Measurements from ENCODE around the gene LSM2.
A peak's percentile ranks its signal among the peaks of the same experiment; 100 is the strongest.
"Not testable (repeated sequence)": the region's sequence is repeated elsewhere in the genome, so short reads cannot be mapped to it uniquely, and the experiment has no call there.

The LSM2 gene

DNA sequence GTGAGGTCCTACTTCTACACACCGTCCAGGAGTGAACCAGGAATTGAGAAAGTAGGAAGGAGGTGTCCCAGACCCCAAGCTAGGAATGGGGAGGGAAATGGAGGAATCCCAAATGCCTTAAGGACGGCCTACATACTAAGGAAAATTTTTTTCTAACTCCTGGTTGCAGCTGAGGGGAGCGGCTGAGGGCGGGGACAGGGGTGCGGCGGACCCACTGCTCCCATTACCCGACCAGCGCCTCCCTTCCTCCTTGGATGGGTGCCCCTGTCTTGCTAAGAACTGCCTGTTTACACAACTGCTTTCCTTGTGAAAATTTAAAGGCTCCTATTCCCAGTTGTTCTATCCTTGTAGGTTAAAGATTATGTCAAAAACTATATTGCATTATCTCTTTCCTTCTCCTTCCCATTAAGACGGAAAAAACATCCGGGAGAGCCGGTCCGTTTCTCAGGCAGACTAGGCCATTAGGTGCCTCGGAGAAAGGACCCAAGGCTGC, 20.1 kb upstream of the LSM2 start:
- DNase-seq, result peak; percentile 89

DNA sequence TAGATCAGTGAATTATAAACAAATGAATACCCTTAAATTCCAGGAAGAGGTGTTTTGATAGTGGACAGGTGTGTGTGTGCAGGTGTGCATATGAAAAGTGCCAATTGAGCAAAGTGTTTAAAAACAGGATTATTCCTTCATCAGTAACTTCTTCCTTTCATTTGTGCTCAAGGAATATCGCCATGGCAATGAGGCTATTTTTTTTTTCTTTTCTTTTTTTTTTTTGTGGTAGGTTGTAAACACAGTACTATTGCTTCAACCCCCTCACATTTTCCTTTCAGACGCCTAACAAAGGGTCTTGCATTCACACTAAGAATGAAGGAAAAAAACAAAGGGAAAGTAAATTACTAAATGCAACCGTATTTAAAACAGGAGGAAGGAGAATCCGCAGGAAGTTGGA, 18.8 kb upstream of the LSM2 start:
- no peak for DNase-seq

DNA sequence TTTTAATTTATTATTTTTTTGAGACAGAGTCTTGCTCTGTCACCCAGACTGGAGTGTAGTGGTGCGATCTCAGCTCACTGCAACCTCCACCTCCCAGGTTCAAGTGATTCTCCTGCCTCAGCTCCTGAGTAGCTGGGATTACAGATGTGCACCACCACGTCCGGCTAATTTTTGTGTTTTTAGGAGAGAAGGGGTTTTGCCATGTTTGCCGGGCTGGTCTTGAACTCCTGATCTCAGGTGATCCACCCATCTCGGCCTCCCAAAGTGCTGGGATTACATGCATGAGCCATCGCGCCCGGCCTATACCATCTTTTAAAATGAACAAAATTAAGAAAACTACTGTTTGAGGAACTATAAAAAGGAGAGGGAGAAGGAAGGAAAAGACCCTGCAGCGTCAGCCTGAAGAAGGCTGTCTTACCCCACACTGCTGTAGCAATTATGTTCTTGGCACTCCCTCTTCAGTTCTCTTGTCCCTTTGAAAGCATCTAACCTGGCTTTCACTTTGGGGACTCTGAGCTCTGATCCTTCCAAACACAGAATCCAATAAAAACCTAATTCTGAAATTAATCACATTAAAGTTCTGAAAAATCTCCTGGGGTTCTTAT, 16.9 kb upstream of the LSM2 start:
- peak; percentile 48 for DNase-seq

- DNase-seq, result peak; percentile 95
Observed at GRCh38 chr6:31822036-31822821, 15.5 kb upstream of the LSM2 start.

DNA sequence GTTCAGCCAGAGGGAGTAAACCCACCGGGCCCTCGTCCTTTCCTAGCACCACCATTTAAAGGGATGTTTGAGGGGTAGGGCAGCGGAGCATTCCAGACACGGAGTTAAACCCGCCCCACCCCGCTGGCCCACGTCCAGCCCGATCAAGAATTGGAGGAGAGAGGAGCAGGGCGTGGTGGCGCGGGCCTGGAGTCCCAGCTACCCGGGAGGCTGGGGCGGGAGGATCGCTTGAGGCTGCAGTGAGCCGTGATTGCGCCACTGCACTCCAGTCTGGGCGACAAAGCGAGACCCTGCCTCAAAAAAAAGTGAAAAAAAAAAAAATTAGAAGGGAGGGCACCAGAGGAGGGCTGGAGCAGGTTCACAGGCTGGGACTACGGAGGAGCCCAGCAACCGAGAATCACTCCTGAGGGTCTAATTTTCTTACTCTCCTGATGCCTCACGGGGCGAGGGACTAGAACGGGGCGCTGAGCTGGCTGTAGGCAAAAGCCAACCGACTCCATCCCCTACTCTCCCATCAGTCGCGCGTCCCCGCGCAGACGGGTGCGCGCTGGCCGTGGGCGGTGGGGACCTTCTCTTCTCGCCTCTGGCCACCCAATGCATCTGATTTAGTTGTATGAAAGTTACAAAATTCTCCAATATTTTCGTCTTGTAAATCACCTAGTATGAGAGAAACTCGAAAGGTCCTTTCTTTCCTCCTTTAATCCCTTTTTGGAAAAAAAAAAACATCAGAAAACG, 14.7 kb upstream of the LSM2 start:
- peak; percentile 71 for DNase-seq

GRCh38 chr6:31820399-31820798, 13.6 kb upstream of the LSM2 start:
- DNase-seq, result not testable (repeated sequence)

DNA sequence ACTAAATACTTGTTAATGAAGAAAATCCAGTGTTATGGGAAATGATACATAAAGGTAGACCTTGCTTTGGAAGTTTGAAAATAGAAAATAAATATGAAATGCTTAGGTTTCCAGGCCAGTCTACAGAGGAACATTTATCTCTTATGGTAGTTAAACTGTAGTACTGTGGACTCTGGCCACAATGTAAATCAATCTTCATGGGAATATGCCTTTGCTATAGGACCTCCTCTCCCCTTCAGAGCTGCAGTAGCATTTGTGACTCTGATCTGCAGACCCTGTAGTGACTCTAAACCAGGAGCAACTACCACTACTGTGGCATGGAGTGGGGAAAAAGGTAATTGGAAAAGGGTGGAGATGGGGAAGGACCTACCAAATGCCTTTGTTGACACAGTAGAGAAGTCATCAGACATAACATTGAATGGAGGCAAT, 13.1 kb upstream of the LSM2 start:
- DNase-seq, result no peak

- DNase-seq, result not testable (repeated sequence)
Observed at GRCh38 chr6:31817929-31818511, 11.3 kb upstream of the LSM2 start.

DNA sequence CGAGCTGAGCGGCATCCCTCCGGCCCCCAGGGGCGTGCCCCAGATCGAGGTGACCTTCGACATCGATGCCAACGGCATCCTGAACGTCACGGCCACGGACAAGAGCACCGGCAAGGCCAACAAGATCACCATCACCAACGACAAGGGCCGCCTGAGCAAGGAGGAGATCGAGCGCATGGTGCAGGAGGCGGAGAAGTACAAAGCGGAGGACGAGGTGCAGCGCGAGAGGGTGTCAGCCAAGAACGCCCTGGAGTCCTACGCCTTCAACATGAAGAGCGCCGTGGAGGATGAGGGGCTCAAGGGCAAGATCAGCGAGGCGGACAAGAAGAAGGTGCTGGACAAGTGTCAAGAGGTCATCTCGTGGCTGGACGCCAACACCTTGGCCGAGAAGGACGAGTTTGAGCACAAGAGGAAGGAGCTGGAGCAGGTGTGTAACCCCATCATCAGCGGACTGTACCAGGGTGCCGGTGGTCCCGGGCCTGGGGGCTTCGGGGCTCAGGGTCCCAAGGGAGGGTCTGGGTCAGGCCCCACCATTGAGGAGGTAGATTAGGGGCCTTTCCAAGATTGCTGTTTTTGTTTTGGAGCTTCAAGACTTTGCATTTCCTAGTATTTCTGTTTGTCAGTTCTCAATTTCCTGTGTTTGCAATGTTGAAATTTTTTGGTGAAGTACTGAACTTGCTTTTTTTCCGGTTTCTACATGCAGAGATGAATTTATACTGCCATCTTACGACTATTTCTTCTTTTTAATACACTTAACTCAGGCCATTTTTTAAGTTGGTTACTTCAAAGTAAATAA, 10.6 kb upstream of the LSM2 start:
- peak; percentile 72 for DNase-seq

GRCh38 chr6:31815025-31815838, 8.5 kb upstream of the LSM2 start, which contains the start of the genes HSPA1A and HSPA1L:
Gene HSPA1A, plus strand, starts transcription at chr6:31815543. Its CDS starts 214 bp downstream, at chr6:31815757.
Gene HSPA1L, minus strand, starts transcription at chr6:31815283. Its CDS starts 3,311 bp downstream, at chr6:31811972.
- DNase-seq, result peak; percentile 96

DNA sequence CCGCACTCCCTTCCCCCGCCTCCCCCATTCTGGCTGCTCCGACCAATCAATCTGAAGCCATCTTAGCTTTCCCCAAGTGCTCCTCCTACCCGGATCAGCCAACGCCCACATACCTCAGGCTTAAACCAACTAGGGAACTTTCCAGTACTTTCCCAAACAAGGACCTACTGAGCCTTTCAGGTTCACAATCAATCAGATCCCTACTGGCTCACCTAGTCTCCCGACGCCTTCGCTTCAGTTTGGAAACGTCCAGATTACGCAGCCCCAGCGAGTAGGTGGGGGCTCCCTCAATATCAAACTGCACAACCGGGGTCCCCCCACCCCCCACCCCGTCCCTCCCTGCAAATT, 7.9 kb upstream of the LSM2 start:
- DNase-seq, result peak; percentile 95

DNA sequence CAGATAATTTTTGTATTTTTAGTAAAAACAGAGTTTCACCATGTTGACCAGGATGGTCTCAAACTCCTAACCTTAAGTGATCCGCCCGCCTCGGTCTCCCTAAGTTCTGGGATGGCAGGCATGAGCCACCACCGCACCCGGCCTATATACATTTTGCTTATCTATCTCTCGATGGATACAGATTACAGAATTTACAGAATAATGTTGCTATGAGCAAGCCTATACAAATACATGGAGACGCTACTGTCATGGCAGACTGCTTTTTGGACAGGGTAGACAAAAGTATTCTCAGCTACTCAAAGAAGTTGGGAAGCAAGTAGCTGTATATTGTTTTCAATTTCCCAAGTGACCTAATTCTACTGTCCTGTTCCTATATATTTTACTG, 6.7 kb upstream of the LSM2 start:
- no peak for DNase-seq

DNA sequence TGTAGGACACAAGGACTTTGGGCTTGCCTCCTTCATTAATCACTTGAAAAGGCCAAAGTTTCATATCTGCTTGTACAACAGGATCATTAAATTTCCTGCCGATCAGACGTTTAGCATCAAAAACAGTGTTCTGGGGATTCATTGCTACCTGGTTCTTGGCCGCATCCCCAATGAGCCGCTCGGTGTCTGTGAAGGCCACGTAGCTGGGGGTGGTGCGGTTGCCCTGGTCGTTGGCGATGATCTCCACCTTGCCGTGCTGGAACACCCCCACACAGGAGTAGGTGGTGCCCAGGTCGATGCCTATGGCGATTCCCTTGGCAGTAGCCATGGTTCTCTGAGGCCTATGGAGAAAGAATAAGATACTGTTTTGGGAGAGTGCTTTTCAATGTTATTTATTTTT, 4.9 kb upstream of the LSM2 start:
- no peak for DNase-seq

DNA sequence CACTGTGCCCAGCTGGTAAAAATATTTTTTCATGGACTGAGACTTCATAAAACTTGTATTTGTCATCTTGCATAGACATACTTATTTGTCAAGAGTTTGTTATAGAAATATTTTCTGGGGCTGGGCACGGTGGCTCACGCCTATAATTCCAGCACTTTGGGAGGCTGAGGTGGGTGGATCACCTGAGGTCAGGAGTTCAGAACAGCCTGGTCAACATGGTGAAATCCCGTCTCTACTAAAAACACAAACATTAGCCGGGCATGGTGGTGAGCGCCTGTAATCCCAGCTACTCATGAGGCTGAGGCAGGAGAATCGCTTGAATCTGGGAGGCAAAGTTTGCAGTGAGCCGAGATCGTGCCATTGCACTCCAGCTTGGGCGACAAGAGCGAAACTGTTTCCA, 1.8 kb upstream of the LSM2 start:
- not testable (repeated sequence) for DNase-seq

- DNase-seq, result no peak
Observed at GRCh38 chr6:31805939-31806469, 762 bp downstream of the LSM2 start.

DNA sequence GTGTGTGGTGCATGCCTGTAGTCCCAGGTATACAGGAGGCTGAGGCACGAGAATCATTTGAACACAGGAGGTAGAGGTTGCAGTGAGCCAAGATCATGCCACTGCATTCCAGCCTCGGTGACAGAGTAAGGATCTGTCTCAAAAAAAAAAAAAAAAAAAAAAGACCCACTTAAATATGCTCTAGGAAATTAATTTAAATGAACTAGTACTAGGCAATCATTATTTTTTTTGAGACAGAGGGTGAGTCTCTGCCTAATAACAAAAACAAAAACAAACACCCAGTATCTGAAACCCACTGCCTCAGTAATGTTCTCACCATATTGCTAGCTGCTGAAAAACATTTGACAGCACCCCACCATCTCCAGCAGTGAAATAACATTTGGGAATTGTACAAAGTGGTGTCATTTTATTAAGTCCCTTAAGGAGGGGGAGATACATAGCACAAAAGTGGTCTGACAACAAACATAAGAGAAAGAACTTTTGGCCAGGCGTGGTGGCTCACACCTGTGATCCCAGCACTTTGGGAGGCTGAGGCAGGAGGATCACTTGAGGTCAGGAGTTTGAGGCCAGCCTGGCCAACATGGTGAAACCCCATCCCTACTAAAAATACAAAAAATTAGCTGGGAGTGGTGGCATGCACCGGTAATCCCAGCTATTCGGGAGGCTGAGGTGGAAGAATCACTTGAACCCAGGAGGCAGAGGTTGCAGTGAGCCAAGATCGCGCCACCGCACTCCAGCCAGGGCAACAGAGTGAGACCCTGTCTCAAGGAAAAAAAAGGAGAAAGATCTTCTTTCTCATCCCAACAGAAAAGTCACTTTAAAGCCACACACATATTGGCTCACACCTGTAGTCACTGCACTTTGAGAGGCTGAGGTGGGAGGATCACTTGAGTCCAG, 5.5 kb downstream of the LSM2 start:
- DNase-seq, result not testable (repeated sequence)

DNA sequence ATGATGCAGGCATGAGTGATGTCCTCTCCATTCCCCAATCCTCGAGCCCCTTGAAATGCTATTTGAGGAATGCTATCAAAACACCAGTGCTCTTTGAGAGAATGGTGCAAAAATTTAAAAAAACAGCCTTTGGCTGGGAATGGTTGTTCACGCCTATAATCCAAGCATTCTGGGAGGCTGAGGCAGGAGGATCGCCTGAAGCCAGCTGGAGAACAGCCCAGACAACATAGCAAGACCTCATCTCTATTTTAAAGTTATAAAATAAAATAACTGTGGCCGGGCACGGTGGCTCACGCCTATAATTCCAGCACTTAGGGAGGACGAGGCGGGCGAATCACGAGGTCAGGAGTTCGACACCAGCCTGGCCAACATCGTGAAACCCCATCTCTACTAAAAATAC, 7.0 kb downstream of the LSM2 start:
- DNase-seq, result no peak

- DNase-seq, result peak; percentile 46
Observed at GRCh38 chr6:31797588-31797987, 9.2 kb downstream of the LSM2 start.

DNA sequence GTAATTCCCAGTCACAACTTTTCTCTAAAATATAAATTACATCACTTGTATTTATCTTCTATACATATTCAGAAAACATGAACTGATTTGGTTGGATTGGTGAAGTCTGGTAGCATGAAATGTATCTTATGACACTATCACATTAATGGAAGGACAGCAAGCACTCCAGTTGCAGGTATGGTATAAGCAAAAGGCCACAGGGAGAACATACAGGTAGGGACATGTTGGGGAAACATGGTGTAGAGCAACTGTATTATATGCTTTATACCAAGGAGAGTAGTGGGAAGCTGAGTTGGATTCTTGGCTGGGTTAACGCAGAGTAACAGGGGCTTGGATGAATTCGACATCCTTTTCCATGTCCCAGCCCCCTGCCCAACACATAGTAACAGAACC, 9.8 kb downstream of the LSM2 start:
- DNase-seq, result no peak
